ENCODE data around the gene ZG16.

GRCh38 chr16:29784901-29785500 lies 6.9 kb downstream of the ZG16 start:
- no peak for TF ChIP-seq FOXA1 (IDR thresholded peaks at IDR 0.05)
- no peak for TF ChIP-seq FOXK2 (IDR thresholded peaks at IDR 0.05)
